HEK293 (cell line): ENCODE results near the gene EHD1.

Source experiments
- CTCF ChIA-PET: fragments of 350-600 bp; formaldehyde crosslinking; extraction: SDS; loops from one replicate; lab custom pipeline; 2021; ENCODE audit warnings: antibody characterized with exemption; lab: Yijun Ruan, JAX
- POLR2A ChIA-PET: fragments of 300-600 bp; formaldehyde crosslinking; extraction: SDS; loops from one replicate; lab custom pipeline; 2020; ENCODE audit warnings: antibody characterized with exemption, inconsistent platforms; lab: Yijun Ruan, JAX
- H3K27ac ChIP-seq: fragments of 200-500 bp; sonication (Bioruptor generic); 2 replicates; pipeline ENCODE4 v1.5.1; 2014; ENCODE audit warnings: low read depth, low read length, control low read depth, inconsistent platforms; ENCODE audit errors: extremely low read depth
- H3K36me3 ChIP-seq, 2 experiments: fragments of 200-500 bp in 1 of 2; sonication (Bioruptor generic) in 1 of 2; 1 replicate in 1 of 2; 2 replicates in 1 of 2; pipeline ENCODE4 v1.5.1; 2014 to 2017; ENCODE audit warnings: inconsistent platforms in 2 of 2, low read length in 2 of 2; ENCODE audit not compliant: control insufficient read depth in 2 of 2, insufficient read depth in 1 of 2
- H3K4me1 ChIP-seq: fragments of 200-500 bp; sonication (Bioruptor generic); 2 replicates; pipeline ENCODE4 v1.5.1; 2014; ENCODE audit warnings: mild to moderate bottlenecking, low read length, inconsistent platforms; ENCODE audit not compliant: control insufficient read depth, insufficient read depth
- H3K4me3 ChIP-seq: 2 replicates; pipeline ENCODE4 v1.5.1; 2011; ENCODE audit warnings: low read depth, mild to moderate bottlenecking, control low read depth, low read length, moderate library complexity
- H3K9me3 ChIP-seq: fragments of 200-500 bp; sonication (Bioruptor generic); 2 replicates; pipeline ENCODE4 v1.5.1; 2014; ENCODE audit warnings: low read depth, low read length, inconsistent platforms; ENCODE audit not compliant: control insufficient read depth, insufficient read depth
- GLI2 ChIP-seq: fragments of 450-650 bp; formaldehyde crosslinking; IDR thresholded peaks from 2 replicates; pipeline ENCODE4; 2017; ENCODE audit warnings: missing biosample characterization, missing genetic modification characterization, low read depth, borderline replicate concordance
- KLF9 ChIP-seq: fragments of 450-650 bp; formaldehyde crosslinking; IDR thresholded peaks from 2 replicates; pipeline ENCODE4 v1.5.1; 2016; ENCODE audit warnings: missing biosample characterization, missing genetic modification characterization, low read depth
- PBX3 ChIP-seq: sonication (generic); formaldehyde crosslinking; IDR thresholded peaks from 2 replicates; pipeline ENCODE4 v1.8.1; 2022; ENCODE audit warnings: mild to moderate bottlenecking, moderate library complexity, missing genetic modification reagents
- SALL2 ChIP-seq: fragments of 450-650 bp; formaldehyde crosslinking; IDR thresholded peaks from 2 replicates; pipeline ENCODE4 v1.5.0; 2017; ENCODE audit warnings: missing biosample characterization, mild to moderate bottlenecking, missing genetic modification characterization, borderline replicate concordance
- SCRT2 ChIP-seq: fragments of 450-650 bp; formaldehyde crosslinking; IDR thresholded peaks from 2 replicates; pipeline ENCODE4 v1.5.1; 2016; ENCODE audit warnings: missing biosample characterization, missing genetic modification characterization
- SP7 ChIP-seq: fragments of 450-650 bp; formaldehyde crosslinking; IDR thresholded peaks from 2 replicates; pipeline ENCODE4 v1.5.1; 2016; ENCODE audit warnings: missing biosample characterization, missing genetic modification characterization
- YY1 ChIP-seq: fragments of 450-650 bp; formaldehyde crosslinking; IDR thresholded peaks from 2 replicates; pipeline ENCODE4 v1.5.1; 2018; ENCODE audit warnings: missing biosample characterization, missing genetic modification characterization
- ZBTB11 ChIP-seq: fragments of 450-650 bp; formaldehyde crosslinking; conservative IDR thresholded peaks from 2 replicates; pipeline ENCODE4 v1.5.1; 2016; ENCODE audit warnings: low read depth, missing biosample characterization, missing genetic modification characterization
- ZNF10 ChIP-seq: fragments of 450-650 bp; formaldehyde crosslinking; IDR thresholded peaks from 2 replicates; pipeline ENCODE4 v1.5.1; 2017; ENCODE audit warnings: missing biosample characterization, missing genetic modification characterization
- ZNF132 ChIP-seq: fragments of 450-650 bp; formaldehyde crosslinking; IDR thresholded peaks from 2 replicates; pipeline ENCODE4 v1.5.1; 2017; ENCODE audit warnings: missing biosample characterization, missing genetic modification characterization, borderline replicate concordance
- ZNF146 ChIP-seq: fragments of 450-650 bp; formaldehyde crosslinking; IDR thresholded peaks from 2 replicates; pipeline ENCODE4 v1.5.1; 2016; ENCODE audit warnings: missing biosample characterization, missing genetic modification characterization
- ZNF155 ChIP-seq: fragments of 450-650 bp; formaldehyde crosslinking; IDR thresholded peaks from 2 replicates; pipeline ENCODE4 v1.5.1; 2016; ENCODE audit warnings: missing biosample characterization, missing genetic modification characterization
- ZNF184 ChIP-seq: fragments of 450-650 bp; IDR thresholded peaks from 2 replicates; pipeline ENCODE4 v1.5.1; 2018; ENCODE audit warnings: missing biosample characterization, mild to moderate bottlenecking, missing genetic modification characterization
- ZNF23 ChIP-seq: fragments of 450-650 bp; formaldehyde crosslinking; IDR thresholded peaks from 2 replicates; pipeline ENCODE4 v1.5.1; 2016; ENCODE audit warnings: missing biosample characterization, missing genetic modification characterization, borderline replicate concordance
- ZNF404 ChIP-seq: fragments of 450-650 bp; formaldehyde crosslinking; IDR thresholded peaks from 2 replicates; pipeline ENCODE4 v1.5.1; 2017; ENCODE audit warnings: missing biosample characterization, missing genetic modification characterization
- ZNF514 ChIP-seq: fragments of 450-650 bp; formaldehyde crosslinking; IDR thresholded peaks from 2 replicates; pipeline ENCODE4 v1.5.1; 2016; ENCODE audit warnings: missing biosample characterization, missing genetic modification characterization
- ZNF544 ChIP-seq: fragments of 450-650 bp; formaldehyde crosslinking; IDR thresholded peaks from 2 replicates; pipeline ENCODE4 v1.5.0; 2017; ENCODE audit warnings: missing biosample characterization, missing genetic modification characterization
- ZNF555 ChIP-seq: fragments of 450-650 bp; formaldehyde crosslinking; conservative IDR thresholded peaks from 2 replicates; pipeline ENCODE4 v1.5.1; 2017; ENCODE audit warnings: missing biosample characterization, mild to moderate bottlenecking, missing genetic modification characterization, inconsistent platforms
- ZNF610 ChIP-seq: fragments of 450-650 bp; formaldehyde crosslinking; IDR thresholded peaks from 2 replicates; pipeline ENCODE4 v1.5.1; 2016; ENCODE audit warnings: missing biosample characterization, missing genetic modification characterization, borderline replicate concordance
- ZNF791 ChIP-seq: fragments of 450-650 bp; formaldehyde crosslinking; IDR thresholded peaks from 2 replicates; pipeline ENCODE4 v1.5.1; 2016; ENCODE audit warnings: missing biosample characterization, missing genetic modification characterization
- ZNF792 ChIP-seq: fragments of 450-650 bp; formaldehyde crosslinking; IDR thresholded peaks from 2 replicates; pipeline ENCODE4 v1.5.1; 2016; ENCODE audit warnings: missing biosample characterization, missing genetic modification characterization
- ZSCAN18 ChIP-seq: fragments of 450-650 bp; formaldehyde crosslinking; IDR thresholded peaks from 2 replicates; pipeline ENCODE4 v1.5.1; 2016; ENCODE audit warnings: missing biosample characterization, missing genetic modification characterization
- ZXDB ChIP-seq: fragments of 450-650 bp; formaldehyde crosslinking; IDR thresholded peaks from 2 replicates; pipeline ENCODE4 v1.5.1; 2016; ENCODE audit warnings: missing biosample characterization, missing genetic modification characterization

EHD1 gene

GRCh38 chr11:64833509-64833908 lies 44.9 kb downstream of the EHD1 start:
- Histone ChIP-seq H3K9me3 (no peaks in the 10 kb centered on the region), H3K27ac (no peak overlapping the region), H3K36me3 (peaks cover 0 to 21% of the 10 kb centered on the region in 2 experiments; a peak in 1 of 3 replicates), H3K4me3 (no peak overlapping the region), H3K4me1 (no peaks in the 10 kb centered on the region)
- TF ChIP-seq ZNF23 (tag by site-specific recombination) (no peak), GLI2 (tag by site-specific recombination) (no peak), ZNF555 (tag by site-specific recombination) (no peak), KLF9 (no peak), ZNF404 (no peak), SP7 (tag by site-specific recombination) (no peak), ZSCAN18 (tag by site-specific recombination) (no peak), ZXDB (tag by site-specific recombination) (no peak), SCRT2 (tag by site-specific recombination) (no peak), ZNF184 (tag by site-specific recombination) (no peak), ZNF514 (tag by site-specific recombination) (no peak), YY1 (tag by site-specific recombination) (no peak), PBX3 (CRISPR knock-in tag) (no peak), ZNF791 (tag by site-specific recombination) (no peak), ZNF10 (tag by site-specific recombination) (no peak), ZNF155 (tag by site-specific recombination) (no peak), ZNF146 (tag by site-specific recombination) (no peak)
- POLR2A ChIA-PET: no interaction called here
- CTCF ChIA-PET: interaction anchor here (1.1 kb wide), 1 partner anchor 10 kb away, joined by 3 read pairs; no protein-coding TSS in a partner anchor

GRCh38 chr11:64833198-64833502 lies 45.3 kb downstream of the EHD1 start:
- no peak overlapping the region for H3K27ac ChIP-seq
- CTCF ChIA-PET: no interaction called here
- no peak for TF ChIP-seq ZNF555 (tag by site-specific recombination)
- TF ChIP-seq ZBTB11: no peak
- TF ChIP-seq SALL2 (tag by site-specific recombination): no peak
- no peak for TF ChIP-seq ZNF23 (tag by site-specific recombination)
- TF ChIP-seq ZNF544 (tag by site-specific recombination): no peak
- no peak for TF ChIP-seq ZNF792 (tag by site-specific recombination)
- no peak for TF ChIP-seq ZNF610 (tag by site-specific recombination)
- TF ChIP-seq ZNF132 (tag by site-specific recombination): no peak
- TF ChIP-seq, all 188 proteins: peak for 0
- H3K4me3 ChIP-seq: no peak overlapping the region
- POLR2A ChIA-PET: no interaction called here
- peaks cover 0 to 21% of the 10 kb centered on the region in 2 experiments; a peak in 1 of 3 replicates for H3K36me3 ChIP-seq
- H3K9me3 ChIP-seq: no peaks in the 10 kb centered on the region
- H3K4me1 ChIP-seq: no peaks in the 10 kb centered on the region
